ENCODE results near the gene WDR46.
A peak's percentile ranks its signal among the peaks of the same experiment; 100 is the strongest.

WDR46 gene

GRCh38 chr6:33248932-33249731 is 39.9 kb downstream of the WDR46 start:
- DNase-seq (ENCODE audit: low spot score): peak; percentile 86
- no peak for TF ChIP-seq CTCF (IDR thresholded peaks at IDR 0.05; ENCODE audit: extremely low read depth, missing control alignments)

GRCh38 chr6:33248643-33248931 is 40.5 kb downstream of the WDR46 start:
- TF ChIP-seq CTCF (IDR thresholded peaks at IDR 0.05; ENCODE audit: extremely low read depth, missing control alignments): no peak
- no peak for DNase-seq (ENCODE audit: low spot score)

- peak; percentile 74 for DNase-seq (ENCODE audit: low spot score)
- peak; percentile 95 for TF ChIP-seq CTCF (IDR thresholded peaks at IDR 0.05; ENCODE audit: extremely low read depth, missing control alignments)
Measured at GRCh38 chr6:33247977-33248642, 40.9 kb downstream of the WDR46 start.

GRCh38 chr6:33243476-33243875 is 45.6 kb downstream of the WDR46 start:
- TF ChIP-seq CTCF (IDR thresholded peaks at IDR 0.05; ENCODE audit: extremely low read depth, missing control alignments): no peak
- no peak for DNase-seq (ENCODE audit: low spot score)

GRCh38 chr6:33241968-33242367 is 47.1 kb downstream of the WDR46 start:
- no peak for TF ChIP-seq CTCF (IDR thresholded peaks at IDR 0.05; ENCODE audit: extremely low read depth, missing control alignments)
- DNase-seq (ENCODE audit: low spot score): no peak

GRCh38 chr6:33237741-33238140 is 51.3 kb downstream of the WDR46 start:
- no peak for DNase-seq (ENCODE audit: low spot score)
- no peak for TF ChIP-seq CTCF (IDR thresholded peaks at IDR 0.05; ENCODE audit: extremely low read depth, missing control alignments)

GRCh38 chr6:33236852-33237251 is 52.2 kb downstream of the WDR46 start:
- no peak for DNase-seq (ENCODE audit: low spot score)
- TF ChIP-seq CTCF (IDR thresholded peaks at IDR 0.05; ENCODE audit: extremely low read depth, missing control alignments): no peak
